AG09319 (cell line): Measurements from ENCODE around the gene CSNK2A1.

Source experiments
- DNase-seq: peaks from one replicate; pipeline ENCODE4 v3.0.0-alpha.2; 2010; ENCODE audit warnings: low read depth; ENCODE audit errors: extremely low read depth
- TF ChIP-seq, protein P1 (sequence below): IDR thresholded peaks from 2 replicates; pipeline ENCODE4 v1.5.1; 2011; ENCODE audit warnings: low read depth, mild to moderate bottlenecking, inconsistent platforms, low read length, moderate library complexity

Gene CSNK2A1

DNA sequence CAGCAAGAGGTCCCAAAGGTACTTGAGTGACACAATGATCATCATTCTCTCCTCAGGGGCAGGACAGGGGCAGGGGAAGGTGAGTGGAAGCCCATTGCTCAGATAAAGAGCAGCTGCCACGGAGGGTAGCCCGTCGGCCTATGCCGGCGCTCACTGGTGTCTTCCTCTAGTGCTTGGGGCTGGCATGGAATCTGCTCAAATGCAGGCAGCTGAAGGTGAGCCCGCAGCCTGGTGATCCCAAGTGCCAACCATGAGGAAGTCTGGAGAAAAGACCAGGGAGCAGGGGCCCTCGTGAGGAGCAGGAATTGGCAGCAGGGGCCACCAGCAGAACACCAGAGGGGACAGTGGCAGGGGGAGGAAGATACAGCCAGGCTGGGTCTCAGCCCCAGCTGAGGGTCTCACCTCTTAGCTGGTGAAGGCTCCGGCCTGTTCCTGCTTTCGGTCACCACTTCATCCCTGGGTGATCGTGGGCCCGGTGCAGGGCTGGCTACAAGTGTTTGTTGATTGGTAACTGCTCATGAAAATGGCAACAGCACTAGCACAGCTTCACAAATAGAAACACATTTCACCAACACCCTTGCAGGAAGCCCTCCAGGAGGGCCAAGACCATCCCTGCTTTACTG lies 110.8 kb downstream of the CSNK2A1 start:
- no peak for DNase-seq
- TF ChIP-seq, protein P1, sequence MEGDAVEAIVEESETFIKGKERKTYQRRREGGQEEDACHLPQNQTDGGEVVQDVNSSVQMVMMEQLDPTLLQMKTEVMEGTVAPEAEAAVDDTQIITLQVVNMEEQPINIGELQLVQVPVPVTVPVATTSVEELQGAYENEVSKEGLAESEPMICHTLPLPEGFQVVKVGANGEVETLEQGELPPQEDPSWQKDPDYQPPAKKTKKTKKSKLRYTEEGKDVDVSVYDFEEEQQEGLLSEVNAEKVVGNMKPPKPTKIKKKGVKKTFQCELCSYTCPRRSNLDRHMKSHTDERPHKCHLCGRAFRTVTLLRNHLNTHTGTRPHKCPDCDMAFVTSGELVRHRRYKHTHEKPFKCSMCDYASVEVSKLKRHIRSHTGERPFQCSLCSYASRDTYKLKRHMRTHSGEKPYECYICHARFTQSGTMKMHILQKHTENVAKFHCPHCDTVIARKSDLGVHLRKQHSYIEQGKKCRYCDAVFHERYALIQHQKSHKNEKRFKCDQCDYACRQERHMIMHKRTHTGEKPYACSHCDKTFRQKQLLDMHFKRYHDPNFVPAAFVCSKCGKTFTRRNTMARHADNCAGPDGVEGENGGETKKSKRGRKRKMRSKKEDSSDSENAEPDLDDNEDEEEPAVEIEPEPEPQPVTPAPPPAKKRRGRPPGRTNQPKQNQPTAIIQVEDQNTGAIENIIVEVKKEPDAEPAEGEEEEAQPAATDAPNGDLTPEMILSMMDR = no peak

DNA sequence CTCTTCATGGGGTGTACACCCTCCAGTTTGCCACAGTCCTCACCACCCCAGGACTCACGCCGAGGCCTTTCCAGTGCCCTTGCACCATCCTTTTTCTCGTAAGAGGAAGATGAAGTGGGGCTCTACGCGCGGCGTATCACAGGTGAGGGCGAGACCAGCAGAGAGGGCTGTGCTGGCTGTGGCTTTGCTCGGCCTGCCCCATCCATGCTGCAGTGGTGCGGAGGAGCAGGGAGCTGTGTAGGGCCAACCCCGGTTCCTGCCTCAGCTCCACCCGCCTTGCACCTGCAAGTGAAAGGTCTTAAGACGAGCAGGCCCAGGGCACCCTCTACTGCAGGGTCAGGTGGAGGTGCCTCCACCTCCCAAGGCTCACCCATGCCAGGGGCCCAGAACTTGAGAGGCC lies 111.4 kb downstream of the CSNK2A1 start:
- no peak for DNase-seq
- TF ChIP-seq, protein P1 = no peak

DNA sequence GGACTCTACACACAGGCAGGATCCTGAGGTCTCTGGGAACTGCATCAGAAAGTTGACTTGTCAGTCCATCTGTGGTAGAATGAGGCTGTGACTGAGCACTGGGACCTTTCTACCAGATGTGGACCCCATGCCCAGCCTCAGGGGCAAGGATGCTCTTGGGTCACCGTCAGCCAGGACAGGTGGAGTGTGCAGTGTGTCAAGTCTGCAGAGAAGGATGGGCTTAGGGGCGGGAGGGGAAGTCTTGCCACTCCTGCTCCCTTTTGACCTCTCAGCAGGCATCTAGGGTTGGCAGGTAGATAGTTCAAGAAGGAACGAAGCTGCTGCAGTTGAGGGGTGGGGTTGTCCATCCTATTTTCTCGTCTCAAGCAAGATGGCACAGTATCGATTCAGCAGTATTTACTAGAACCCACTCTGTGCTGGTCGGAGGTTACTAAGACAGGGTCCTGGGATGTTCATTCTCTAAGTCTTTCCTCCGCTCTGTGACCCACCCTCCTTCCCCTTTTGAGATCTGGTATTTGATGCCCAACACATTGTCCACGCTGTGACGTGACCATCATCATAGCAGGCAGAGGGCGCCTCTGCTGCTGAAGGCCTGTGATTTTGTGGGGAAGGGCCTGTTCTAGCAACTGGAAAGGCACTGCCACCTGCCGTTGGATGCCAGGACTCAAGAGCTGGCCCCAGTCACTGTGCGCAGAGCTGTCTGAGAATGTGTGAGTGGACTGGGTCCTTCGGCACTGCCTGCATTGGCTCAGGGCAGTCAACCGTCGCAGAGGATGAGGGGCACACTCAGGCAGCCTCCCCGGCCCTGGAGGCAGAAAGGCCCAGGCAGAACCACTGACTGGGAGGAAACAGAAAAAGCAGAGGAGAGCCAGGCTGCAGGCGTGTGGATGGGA lies 112.3 kb downstream of the CSNK2A1 start:
- TF ChIP-seq, protein P1 = peak; percentile 60

DNA sequence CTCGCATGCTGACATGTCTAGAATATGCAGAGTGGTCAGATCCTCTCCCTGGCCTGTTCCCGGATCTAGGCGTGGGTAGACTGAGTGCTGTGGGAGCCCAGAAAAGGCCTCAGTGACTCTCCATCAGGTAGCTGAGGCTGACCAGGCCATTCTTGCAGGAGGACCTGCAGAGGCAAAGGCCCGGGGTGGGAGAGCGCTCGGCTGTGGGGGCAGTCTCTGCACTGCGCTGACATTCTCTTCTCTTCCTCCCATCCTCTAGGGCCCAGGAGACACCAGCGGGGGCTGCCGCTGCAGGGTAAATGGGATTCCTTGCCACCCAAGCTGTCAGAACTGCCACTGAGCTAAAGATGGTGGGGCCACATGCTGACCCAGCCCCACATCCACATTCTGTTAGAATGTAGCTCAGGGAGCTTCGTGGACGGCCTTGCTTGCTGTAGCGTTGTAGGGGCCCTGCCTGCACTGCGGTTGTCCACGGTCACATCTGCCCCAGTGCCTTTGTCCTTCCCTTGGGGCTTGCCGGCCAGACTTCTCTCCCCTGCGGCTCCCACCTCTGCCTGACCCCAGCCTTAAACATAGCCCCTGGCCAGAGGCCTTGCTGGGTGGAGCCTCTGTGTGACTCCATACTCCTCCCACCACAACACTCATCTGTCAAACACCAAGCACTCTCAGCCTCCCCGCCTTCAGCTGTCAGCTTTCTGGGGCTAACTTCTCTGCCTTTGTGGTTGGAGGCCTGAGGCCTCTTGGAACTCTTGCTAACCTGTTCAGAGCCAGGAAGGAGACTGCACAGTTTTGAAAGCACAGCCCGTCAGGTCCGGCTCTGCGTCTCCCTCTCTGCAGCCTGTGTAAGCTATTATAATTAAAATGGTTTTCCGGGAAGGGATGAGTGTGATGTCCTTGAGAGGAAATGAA lies 113.2 kb downstream of the CSNK2A1 start:
- no peak for DNase-seq

More for the DNA sequence above, 112.3 kb downstream of the CSNK2A1 start:
- peak; percentile 18 for DNase-seq

DNA sequence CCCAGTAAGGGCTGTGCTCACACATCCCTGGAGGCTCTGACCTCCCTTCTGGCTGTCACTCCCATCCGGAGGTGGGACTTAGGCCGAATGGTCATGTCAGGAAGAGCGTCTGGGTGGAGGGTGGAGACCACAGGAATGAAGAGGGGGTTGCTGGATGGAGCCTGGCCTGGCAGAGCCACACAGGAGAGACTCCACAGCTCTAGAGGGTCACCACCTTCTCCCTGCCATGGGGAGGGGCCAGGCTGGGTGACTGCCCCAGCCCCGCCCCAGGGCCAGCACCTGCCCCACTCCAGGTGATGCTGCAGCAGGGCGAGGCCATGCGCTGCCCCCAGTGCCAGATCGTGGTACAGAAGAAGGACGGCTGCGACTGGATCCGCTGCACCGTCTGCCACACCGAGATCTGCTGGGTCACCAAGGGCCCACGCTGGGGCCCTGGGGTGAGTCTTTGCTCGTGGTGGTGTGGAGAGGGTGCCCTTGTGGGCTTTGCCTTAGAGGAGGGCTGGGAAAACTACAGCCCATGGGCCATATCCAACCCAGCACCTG lies 114.9 kb downstream of the CSNK2A1 start:
- no peak for DNase-seq
- TF ChIP-seq, protein P1 = no peak

More for the DNA sequence above, 113.2 kb downstream of the CSNK2A1 start:
- TF ChIP-seq, protein P1 = no peak

DNA sequence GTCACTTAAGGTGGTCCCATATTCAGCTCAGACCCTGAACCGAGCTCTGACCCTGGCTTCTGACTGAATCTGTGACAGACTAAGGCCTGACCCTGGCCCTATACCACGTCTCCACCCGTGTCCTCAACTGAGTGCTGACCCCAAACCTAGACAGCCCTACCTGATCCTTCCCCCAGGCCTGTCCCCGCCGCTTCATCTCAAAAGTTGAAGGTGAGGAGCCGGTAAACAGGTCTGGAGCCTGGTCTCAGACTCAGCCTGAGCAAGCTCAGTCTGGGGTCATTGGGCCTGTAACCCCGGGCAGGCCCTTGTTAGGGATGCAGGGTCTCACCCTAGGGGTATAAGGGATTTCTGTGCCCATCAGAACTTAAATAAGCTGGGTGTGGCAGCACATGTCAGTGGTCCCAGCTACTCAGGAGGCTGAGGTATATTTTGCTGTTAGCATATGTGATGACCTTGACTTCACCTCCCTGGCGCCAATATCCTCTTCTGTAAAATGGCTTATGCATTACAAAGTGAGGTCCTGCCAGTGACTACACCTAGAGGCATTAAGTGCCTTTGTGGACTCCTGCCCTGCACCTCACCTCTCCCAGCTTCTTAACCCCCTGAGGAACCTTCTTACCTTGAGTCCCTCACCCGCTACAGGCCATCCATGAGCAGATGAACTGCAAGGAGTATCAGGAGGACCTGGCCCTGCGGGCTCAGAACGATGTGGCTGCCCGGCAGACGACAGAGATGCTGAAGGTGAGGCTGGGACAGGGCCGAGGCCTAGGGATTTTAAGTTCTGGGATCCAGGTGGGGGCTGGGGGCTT lies 115.5 kb downstream of the CSNK2A1 start:
- TF ChIP-seq, protein P1 = no peak
- DNase-seq = no peak
